Mesenteric fat pad (tissue), 1 donor: ENCODE results near the gene LSM7. TPM values are rescaled to one million over a fixed set of nuclear protein-coding genes. Genes with fewer than 3 reads are reported as not detected.
"Not testable (repeated sequence)": the region's sequence is repeated elsewhere in the genome, so short reads cannot be mapped to it uniquely, and the experiment has no call there.

ENCODE experiments used
- DNase-seq: peaks from one replicate; pipeline ENCODE4 v3.0.0-alpha.2; 2020; ENCODE audit warnings: low spot score
- total RNA-seq: library from RNA; stranded (reverse); fragmentation: NEBNext Ultra II Directional; extraction: Animal tissue kit (Norgen Biotek cat#: 25700); gene quantifications from one replicate; pipeline ENCODE4 v1.2.1, GENCODE V29; 2021
- donor health status: DM: yes; HTN: yes; CAD: no.

Gene LSM7
- total RNA-seq, 1 donor from 2014 or later = 49.6 TPM

- DNase-seq = no peak
Measured at GRCh38 chr19:2355168-2356035, 27.0 kb upstream of the LSM7 start.

GRCh38 chr19:2354670-2355069 is 26.3 kb upstream of the LSM7 start:
- no peak for DNase-seq

DNA sequence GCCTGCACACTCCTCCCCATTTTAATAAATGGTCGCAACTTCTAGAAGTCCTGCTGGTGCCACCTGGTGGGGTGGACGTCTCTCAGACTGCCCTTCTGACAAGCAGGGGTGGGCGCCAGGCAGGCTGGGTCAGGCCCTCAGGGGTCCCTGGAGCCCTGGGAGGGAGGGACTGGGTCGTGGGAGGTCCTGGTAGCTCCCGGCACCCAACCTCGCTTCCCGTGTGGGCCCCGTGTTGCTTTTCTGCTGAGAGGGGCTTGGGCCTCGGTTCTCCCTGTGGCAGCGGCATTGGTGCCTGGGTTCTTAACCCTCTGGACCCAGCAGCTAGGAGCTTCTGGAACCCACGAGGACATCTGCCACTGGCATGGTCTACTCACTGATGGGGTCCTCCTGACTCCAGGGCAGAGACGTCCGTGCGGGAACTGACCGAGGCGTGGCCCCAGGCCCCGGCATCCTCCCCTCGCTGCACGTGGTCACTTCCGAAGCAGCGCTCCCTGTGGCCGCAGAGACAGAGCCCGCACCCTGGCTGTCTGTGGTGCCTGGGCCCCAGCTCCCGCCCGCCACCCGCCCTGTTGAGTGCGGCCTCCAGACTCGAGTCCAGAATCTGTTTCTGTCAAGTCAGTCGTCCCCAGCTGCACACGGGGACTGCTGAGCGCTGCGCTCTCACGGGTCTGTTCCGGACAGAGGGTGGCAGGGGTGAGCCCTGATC is 25.7 kb upstream of the LSM7 start:
- no peak for DNase-seq

DNA sequence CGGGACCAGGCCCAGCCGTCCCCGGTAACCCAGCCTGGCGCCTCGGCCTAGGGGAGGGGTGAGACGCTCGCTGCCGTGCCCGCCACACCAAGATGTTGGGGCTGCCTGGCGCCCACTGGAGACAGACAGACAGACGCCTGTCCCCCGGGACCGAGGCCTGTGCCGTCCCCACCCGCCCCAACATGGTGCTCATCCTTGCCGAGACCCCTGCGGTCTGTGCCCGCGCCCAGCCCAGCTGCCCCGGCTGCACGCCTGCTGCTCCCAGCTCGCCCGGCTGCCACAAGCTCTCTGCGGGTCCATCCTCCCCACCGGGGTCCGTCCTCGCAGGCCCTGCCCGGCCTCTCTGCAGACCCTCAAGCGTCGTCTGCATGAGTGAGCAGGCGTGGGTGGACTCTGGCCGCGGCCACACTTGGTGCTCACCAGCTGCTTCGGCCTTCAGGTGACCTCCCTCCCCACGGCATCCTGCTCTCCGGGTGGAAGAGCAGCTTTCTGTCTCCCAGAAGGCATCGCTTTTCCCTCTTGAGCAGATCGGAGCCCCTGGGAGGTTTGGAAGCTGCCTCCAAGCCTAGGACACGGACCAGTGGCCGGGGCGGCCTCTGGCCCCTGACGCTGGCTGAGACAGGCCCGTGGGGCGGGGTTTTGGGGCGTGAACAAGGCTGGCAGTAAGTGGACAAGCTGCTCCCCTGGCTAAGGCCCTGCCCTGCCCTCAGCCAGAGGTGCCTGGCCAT is 24.9 kb upstream of the LSM7 start:
- DNase-seq = no peak

DNA sequence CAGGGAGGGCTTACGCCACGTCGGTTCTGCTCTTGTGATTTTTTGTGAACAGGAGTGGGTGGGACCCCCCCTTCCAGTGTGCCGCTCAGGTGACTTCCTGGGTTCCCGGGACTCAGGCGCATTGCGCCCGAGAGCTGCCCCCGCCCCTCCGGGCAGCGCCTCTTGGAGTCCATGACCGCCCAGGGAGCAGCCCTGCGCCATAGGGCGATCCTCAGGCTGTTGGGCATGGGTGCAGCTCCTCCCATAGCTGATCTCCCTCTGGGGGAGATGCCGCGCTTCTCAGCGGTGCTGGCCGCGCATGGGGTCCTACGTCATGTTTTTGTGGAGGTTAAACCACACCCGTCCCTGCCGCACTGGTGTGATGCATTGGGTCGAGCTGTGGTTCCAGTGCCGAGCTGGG is 23.7 kb upstream of the LSM7 start:
- DNase-seq = no peak

- no peak for DNase-seq
Measured at GRCh38 chr19:2351591-2351990, 23.2 kb upstream of the LSM7 start.

DNA sequence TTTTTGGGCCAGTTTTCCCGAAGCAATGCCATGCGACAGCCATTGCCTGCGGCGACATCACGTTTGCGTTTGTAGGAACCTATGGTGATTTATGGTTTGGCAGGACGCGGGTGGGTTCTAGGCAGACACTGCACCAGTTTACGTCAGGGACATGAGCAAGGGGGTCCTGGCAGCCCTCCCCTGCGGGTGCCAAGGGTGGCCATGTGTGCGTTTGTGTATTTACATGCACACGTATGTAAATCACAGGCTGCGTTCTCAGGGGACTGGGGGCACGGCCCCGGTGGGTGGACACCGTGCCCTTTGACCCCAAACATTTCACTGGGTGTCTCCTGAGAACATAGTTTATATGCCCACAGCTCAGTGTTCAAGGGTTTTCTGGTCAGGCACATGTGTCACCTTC is 22.3 kb upstream of the LSM7 start:
- no peak for DNase-seq

DNA sequence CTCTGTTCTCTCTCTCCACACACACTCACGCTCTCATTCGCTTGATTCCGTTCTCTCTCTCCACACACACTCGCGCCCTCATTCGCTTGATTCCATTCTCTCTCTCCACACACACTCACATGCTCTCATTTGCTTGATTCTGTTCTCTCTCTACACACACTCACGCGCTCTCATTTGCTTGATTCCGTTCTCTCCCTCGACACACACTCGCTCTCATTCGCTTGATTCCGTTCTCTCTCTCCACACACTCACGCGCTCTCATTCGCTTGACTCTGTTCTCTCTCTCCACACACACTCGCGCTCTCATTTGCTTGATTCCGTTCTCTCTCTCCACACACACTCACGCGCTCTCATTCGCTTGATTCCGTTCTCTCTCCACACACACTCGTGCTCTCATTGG is 21.4 kb upstream of the LSM7 start:
- not testable (repeated sequence) for DNase-seq

DNA sequence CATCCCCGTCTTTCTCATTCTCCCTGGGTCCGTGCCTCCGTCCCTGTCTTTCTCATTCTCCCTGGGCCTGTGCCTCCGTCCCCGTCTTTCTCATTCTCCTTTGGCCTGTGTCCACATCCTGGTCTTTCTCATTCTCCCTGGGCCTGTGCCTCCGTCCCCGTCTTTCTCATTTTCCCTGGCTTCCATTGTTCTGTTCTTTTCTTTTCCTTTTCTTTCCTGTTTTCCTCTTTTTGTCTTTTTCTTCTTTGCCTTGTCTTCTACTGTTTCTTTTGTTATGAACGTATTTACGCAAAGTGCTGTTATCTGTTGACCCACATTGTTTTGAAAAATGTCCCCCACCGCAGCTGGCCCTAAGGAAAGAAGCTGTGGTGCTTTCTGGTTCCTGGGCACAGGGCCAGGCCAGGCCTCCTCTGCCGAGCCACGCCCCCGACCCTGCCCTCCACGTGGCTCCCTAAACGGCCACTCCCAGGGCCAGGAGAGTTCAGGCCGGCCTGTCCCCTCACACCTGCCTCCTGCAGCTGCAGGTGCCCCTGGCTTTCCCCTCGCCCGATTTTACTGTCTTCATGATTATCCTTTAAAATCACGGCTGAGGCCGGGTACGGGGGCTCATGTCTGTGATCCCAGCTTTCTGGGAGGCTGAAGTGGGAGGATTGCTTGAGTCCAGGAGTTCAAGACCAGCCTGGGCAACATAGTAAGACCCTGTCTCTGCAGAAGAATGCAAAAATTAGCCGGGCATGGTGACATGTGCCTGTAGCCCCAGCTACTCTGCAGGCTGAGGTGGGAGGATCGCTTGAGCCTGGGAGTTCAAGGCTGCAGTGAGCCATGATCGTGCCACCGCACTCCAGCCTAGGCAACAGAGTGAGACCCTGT is 17.6 kb upstream of the LSM7 start:
- DNase-seq = no peak

DNA sequence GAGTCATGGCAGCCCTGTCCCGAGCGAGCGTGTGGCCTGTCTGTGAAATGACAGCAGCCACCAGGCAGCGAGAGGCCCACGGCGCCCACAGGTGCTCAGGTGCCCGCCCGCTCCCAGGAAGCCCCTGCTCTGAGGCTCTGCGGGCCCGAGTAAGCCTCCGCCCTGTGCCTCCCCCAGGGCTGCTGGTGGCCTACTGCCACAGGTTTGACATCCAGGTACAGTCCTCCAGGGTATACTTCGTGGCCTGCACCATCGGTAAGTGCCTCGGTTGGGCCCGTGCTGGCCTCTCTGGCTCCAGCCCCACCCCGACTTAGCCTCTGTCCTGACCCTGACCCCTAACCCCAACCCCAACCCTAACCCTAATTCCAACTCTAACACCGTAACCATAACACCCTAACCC is 16.7 kb upstream of the LSM7 start:
- DNase-seq = no peak

GRCh38 chr19:2344381-2344870 is 16.0 kb upstream of the LSM7 start:
- DNase-seq = no peak

DNA sequence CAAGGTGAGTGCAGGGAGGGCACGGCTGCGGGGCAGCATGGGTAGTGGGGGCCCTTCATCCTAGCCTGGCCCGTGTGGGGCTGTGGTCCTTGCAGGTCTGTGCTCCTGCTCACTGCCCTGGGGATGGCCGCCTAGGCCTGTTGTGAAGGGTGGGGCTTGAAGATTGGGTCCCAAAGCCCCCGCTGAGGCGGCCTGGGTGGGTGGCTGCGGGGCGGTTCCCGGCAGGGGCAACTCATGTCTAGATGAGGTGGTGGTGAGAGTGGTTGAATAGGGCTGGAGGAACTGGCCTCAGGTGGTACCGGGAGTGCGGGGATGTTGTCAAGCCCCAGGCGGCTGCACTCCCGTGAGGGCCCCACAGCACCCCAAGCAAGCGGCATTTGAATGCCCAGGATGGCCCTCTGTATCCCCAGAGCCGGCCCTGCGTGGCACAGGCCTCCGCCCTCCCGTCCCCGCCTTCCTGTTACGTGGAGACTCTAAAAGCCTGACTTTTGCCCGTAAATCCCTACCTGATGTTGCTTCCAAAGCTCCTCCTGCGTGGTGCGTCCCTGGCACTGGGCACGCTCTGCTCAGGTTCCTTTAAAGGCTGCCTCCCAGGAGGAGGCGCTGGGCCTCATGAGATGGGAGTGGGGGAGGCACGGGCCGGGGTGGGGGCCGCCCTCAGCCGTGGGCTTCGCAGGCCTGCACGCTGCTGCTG is 15.1 kb upstream of the LSM7 start:
- no peak for DNase-seq

DNA sequence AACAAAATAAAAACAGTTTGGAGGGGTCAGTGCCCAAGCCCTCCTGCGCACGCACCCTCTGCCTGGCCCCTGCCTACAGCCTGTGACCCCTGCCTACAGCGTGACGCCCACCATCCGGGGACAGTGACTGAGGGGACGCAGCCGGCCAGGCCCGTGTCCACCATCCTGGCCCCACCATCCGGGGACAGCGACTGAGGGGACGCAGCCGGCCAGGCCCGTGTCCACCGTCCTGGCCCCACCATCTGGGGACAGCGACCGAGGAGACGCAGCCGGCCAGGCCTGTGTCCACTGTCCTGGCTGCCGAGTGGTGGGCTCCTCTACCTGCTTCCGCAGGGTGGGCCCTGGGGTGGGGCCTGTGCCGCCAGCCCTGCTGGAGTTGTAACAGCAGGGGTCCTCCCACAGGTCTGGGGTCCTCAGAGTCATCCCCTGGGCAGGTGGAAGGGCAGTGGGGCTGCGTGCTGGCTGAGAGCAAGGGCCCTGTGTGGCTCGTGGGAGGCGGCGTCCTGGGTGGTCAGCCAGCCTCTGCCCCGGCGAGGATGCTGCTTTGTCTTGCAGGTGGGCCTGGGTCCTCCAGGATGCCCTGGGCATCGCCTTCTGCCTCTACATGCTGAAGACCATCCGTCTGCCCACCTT is 14.4 kb upstream of the LSM7 start:
- no peak for DNase-seq

GRCh38 chr19:2341982-2342381 is 13.6 kb upstream of the LSM7 start:
- no peak for DNase-seq

- no peak for DNase-seq
Measured at GRCh38 chr19:2341244-2341751, 12.9 kb upstream of the LSM7 start.

DNA sequence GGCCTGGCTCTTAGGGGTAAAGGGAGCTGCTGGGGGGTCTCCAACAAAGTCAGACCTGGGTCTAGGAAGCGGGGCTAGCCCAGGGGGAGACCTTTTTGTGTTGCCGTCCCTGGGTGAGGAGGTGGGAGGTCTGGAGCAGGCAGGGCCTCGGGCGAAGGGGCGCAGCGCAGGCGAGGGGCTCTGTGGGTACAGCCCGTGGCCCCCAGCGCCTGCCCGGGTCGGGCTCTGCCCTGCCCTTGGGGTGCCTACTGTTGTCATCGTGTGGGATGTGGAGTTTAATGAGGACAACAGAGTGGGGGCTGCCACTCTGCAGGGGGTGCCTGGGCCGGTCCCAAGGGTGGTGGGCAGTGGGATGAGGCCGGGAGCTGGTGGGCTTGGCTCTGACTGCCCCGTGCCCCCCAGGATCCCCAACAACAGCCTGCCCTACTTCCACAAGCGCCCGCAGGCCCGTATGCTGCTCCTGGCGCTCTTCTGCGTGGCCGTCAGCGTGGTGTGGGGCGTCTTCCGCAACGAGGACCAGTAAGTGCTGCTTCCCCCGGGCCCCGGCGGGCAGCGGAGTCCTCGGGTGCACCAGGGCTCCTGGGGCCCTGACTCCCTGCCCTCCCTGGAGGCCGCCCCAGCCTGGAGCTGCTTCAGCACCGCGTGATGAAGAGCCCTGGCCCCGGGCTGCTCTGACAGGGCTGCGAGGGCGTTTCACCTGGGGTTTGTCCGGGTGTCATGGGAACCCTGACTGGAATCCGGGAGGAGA is 12.3 kb upstream of the LSM7 start:
- DNase-seq = no peak

DNA sequence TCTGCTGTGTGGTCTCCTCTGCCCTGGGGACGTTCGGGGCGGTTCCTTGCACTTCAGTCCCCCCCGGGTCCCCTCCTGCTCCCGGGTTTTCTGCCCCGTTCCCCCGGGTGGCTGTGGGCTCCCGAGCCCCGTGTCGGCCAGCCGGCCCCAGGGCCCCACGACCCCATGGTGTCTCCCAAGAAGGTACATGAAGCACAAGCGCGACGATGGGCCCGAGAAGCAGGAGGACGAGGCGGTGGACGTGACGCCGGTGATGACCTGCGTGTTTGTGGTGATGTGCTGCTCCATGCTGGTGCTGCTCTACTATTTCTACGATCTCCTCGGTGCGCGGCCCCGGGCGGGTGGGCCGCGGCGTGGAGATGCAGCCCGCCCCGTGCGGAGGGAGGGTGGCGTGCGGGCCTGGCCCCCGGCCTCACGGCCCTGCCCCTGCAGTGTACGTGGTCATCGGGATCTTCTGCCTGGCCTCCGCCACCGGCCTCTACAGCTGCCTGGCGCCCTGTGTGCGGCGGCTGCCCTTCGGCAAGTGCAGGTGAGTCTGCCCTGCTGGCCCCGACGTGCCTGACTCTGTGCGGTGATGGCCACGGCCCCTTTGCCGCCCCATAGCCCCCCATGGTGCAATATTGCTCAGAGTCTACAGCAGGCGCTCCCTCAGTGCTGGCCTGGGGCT is 11.4 kb upstream of the LSM7 start:
- DNase-seq = no peak
